ENCODE results near the gene KRTAP12-3. TPM values are rescaled to one million over a fixed set of nuclear protein-coding genes. Genes with fewer than 3 reads are reported as not detected.
"Not testable (repeated sequence)": the region's sequence is repeated elsewhere in the genome, so short reads cannot be mapped to it uniquely, and the experiment has no call there.

The KRTAP12-3 gene
- polyA plus RNA-seq, 3 donors = not detected

- no peak overlapping the region for H3K27ac ChIP-seq (ENCODE audit: low read depth, low read length)
- WGBS, 3 donors = 55 to 85% (median 70%) methylated on average over 3 of the region's 3 CpGs
Measured at GRCh38 chr21:44670642-44671432, 13.1 kb downstream of the KRTAP12-3 start.

GRCh38 chr21:44671911-44672310 is 14.2 kb downstream of the KRTAP12-3 start:
- WGBS, 3 donors = 94 to 100% (median 97%) methylated on average over 1 of the region's 1 CpG
- no peak overlapping the region for H3K27ac ChIP-seq (ENCODE audit: low read depth, low read length)

- H3K27ac ChIP-seq (ENCODE audit: low read depth, low read length) = no peak overlapping the region
- 90 to 91% (median 91%) methylated on average over 13 of the region's 13 CpGs for WGBS, 3 donors
Measured at GRCh38 chr21:44677881-44678280, 20.1 kb downstream of the KRTAP12-3 start.

- H3K27ac ChIP-seq (ENCODE audit: low read depth, low read length) = no peak overlapping the region
- 69 to 85% (median 77%) methylated on average over 11 of the region's 11 CpGs for WGBS, 3 donors
Measured at GRCh38 chr21:44681152-44681551, 23.4 kb downstream of the KRTAP12-3 start.

GRCh38 chr21:44681861-44682579 is 24.3 kb downstream of the KRTAP12-3 start, which contains the start of gene KRTAP12-1:
Gene KRTAP12-1, minus strand, starts transcription at chr21:44682163. Its CDS starts 40 bp downstream, at chr21:44682123.
- WGBS, 3 donors = 67 to 79% (median 74%) methylated on average over 23 of the region's 23 CpGs
- no peak within 1 kb of the TSS for H3K27ac ChIP-seq (ENCODE audit: low read depth, low read length)

DNA sequence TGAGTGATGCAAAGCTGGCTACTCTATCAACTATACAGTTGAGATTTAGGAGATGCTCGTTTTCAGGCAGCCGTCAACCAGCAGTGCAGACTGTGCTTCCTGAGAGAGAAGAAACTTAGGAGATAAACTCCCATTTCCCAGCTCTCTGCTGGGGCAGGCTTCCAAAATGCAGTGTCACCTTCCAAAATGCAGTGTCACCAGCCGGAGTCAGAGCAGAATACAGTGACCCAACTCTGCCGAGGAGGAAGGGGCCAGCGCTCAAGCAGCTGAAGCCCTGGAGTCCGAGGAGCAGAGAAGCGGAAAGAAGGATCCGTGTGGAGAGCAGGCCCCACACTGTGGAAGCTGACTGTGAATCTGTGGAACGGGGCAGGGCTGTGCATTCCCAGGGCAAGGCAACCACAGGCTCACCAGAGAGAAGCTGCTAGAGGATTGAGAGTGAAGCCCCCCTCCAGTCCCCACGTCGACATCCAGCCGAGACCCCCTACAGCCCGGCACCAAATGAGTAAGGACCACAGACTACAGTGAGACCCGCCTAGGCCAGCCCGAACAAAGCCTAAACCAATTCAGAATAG is 24.9 kb downstream of the KRTAP12-3 start:
- WGBS, 3 donors = 69 to 79% (median 78%) methylated on average over 15 of the region's 15 CpGs
- no peak overlapping the region for H3K27ac ChIP-seq (ENCODE audit: low read depth, low read length)

- WGBS, 3 donors = 65 to 81% (median 72%) methylated on average over 7 of the region's 7 CpGs
- no peak overlapping the region for H3K27ac ChIP-seq (ENCODE audit: low read depth, low read length)
Measured at GRCh38 chr21:44684077-44684476, 26.3 kb downstream of the KRTAP12-3 start.

DNA sequence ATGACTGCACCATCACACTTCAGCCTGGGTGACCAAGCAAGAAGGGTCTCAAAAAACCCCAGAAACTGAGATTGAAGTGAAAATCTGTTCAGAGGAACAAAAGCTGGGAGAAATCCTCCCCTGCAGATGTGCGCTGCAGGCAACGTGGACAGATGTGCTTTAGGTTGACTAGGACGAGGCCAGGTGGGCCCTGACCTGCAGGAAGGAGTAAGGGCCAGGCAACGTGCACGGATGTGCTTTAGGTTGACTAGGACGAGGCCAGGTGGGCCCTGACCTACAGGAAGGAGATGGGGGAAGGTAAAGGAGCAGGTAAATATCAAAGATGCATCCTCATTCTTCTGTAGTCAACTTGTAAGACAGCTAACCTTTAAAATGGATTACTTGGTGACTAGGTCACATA is 26.8 kb downstream of the KRTAP12-3 start:
- H3K27ac ChIP-seq (ENCODE audit: low read depth, low read length) = no peak overlapping the region
- WGBS, 3 donors = 66 to 84% (median 70%) methylated on average over 6 of the region's 6 CpGs

GRCh38 chr21:44685050-44685449 is 27.3 kb downstream of the KRTAP12-3 start:
- WGBS, 3 donors = 74 to 83% (median 80%) methylated on average over 5 to 6 of the region's 6 CpGs
- H3K27ac ChIP-seq (ENCODE audit: low read depth, low read length) = not testable (repeated sequence)

- 21 to 31% (median 31%) methylated on average over 12 to 14 of the region's 14 CpGs for WGBS, 3 donors
- H3K27ac ChIP-seq (ENCODE audit: low read depth, low read length) = no peak overlapping the region
Measured at GRCh38 chr21:44686000-44686781, 28.5 kb downstream of the KRTAP12-3 start.

DNA sequence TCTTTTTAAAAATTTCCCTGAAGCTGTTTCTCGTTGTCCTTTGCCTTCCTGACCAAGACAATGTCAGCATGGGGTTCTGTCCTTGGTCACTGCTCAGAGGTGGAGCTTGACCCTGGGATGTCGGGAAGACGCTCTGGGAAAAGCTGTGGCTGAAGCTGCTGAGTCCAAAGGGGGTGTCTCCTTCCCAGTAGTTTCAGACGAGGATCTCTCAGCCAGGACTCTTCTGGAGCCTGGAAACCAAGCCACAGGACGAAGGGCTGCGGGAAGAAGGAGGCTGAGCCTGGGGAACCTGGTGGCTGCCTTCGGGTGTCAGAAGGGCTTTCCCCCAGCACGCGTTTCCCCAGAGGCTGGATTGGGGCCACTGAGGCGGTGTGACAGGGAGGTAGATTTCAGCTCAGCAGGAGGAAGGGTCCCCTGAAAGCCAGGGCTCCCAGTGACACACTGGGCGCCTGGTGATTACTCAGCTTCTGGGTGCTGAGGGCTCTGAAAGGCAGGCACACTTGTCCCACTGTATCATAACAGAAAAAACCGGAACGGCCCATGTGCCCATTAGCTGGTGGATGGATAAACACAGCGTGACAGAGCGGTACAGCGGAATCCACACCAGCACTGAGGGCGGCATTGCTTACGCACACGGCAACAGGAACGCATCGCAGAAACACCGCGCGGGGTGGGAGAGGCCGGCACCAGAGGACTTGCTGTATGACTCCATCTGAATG is 29.3 kb downstream of the KRTAP12-3 start:
- WGBS, 3 donors = 48 to 63% (median 61%) methylated on average over 25 of the region's 25 CpGs
- H3K27ac ChIP-seq (ENCODE audit: low read depth, low read length) = no peak overlapping the region

DNA sequence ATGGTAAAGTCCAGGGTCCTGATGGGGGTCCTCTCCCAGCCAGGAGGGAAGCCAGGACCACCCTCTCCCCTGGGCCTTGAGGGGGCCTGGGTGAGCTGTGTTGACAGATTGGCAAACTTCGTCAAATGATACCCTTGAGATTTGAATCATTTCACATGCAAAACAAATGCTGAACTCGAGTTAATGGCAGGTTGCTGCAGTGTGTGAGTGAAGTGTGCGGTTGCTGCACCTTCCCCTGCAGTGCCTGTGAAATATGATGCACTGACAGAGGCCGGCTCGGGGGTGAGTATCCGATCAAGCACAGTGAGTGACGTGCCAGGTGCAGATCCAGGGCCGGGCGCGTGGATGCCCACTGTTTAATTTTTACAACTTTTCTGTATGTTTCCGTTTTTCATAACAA is 29.9 kb downstream of the KRTAP12-3 start:
- 31 to 54% (median 53%) methylated on average over 11 of the region's 11 CpGs for WGBS, 3 donors
- H3K27ac ChIP-seq (ENCODE audit: low read depth, low read length) = no peak overlapping the region

DNA sequence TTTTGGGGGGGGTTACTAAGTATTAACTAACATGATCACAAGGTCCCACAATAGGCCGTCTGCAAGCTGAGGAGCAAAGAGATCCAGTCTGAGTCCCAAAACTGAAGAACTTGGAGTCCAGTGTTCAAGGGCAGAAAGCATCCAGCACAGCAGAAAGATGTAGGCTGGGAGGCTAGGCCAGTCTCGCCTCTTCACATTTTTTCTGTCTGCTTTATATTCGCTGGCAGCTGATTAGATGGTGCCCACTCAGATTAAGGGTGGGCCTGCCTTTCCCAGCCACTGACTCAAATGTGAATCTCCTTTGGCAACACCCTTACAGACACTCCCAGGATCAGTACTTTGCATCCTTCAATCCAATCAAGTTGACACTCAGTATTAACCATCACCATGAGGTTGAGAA is 32.0 kb downstream of the KRTAP12-3 start:
- WGBS, 3 donors = 81 to 90% (median 84%) methylated on average over 3 of the region's 3 CpGs

GRCh38 chr21:44691686-44692085 is 34.0 kb downstream of the KRTAP12-3 start:
- no peak overlapping the region for H3K27ac ChIP-seq (ENCODE audit: low read depth, low read length)
- 46 to 74% (median 70%) methylated on average over 2 of the region's 2 CpGs for WGBS, 3 donors

More for the DNA sequence above, 32.0 kb downstream of the KRTAP12-3 start:
- not testable (repeated sequence) for H3K27ac ChIP-seq (ENCODE audit: low read depth, low read length)

GRCh38 chr21:44692798-44693512 is 35.2 kb downstream of the KRTAP12-3 start:
- no peak overlapping the region for H3K27ac ChIP-seq (ENCODE audit: low read depth, low read length)
- 45 to 49% (median 49%) methylated on average over 2 of the region's 2 CpGs for WGBS, 3 donors

GRCh38 chr21:44694776-44695175 is 37.0 kb downstream of the KRTAP12-3 start:
- WGBS, 3 donors = 53 to 69% (median 64%) methylated on average over 11 of the region's 11 CpGs
- no peak overlapping the region for H3K27ac ChIP-seq (ENCODE audit: low read depth, low read length)

- H3K27ac ChIP-seq (ENCODE audit: low read depth, low read length) = no peak overlapping the region
- WGBS, 3 donors = 54 to 68% (median 65%) methylated on average over 7 to 8 of the region's 8 CpGs
Measured at GRCh38 chr21:44695184-44695583, 37.5 kb downstream of the KRTAP12-3 start.
